HEK293 (cell line): ENCODE measurements around the gene PLEKHA6.

ENCODE experiments used
- CTCF ChIA-PET: fragments of 350-600 bp; formaldehyde crosslinking; extraction: SDS; loops from one replicate; lab custom pipeline; 2021; ENCODE audit warnings: antibody characterized with exemption; lab: Yijun Ruan, JAX
- POLR2A ChIA-PET: fragments of 300-600 bp; formaldehyde crosslinking; extraction: SDS; loops from one replicate; lab custom pipeline; 2020; ENCODE audit warnings: antibody characterized with exemption, inconsistent platforms; lab: Yijun Ruan, JAX
- H3K27ac ChIP-seq: fragments of 200-500 bp; sonication (Bioruptor generic); 2 replicates; pipeline ENCODE4 v1.5.1; 2014; ENCODE audit warnings: low read depth, low read length, control low read depth, inconsistent platforms; ENCODE audit errors: extremely low read depth
- H3K36me3 ChIP-seq, 2 experiments: fragments of 200-500 bp in 1 of 2; sonication (Bioruptor generic) in 1 of 2; 1 replicate in 1 of 2; 2 replicates in 1 of 2; pipeline ENCODE4 v1.5.1; 2014 to 2017; ENCODE audit warnings: inconsistent platforms in 2 of 2, low read length in 2 of 2; ENCODE audit not compliant: control insufficient read depth in 2 of 2, insufficient read depth in 1 of 2
- H3K4me1 ChIP-seq: fragments of 200-500 bp; sonication (Bioruptor generic); 2 replicates; pipeline ENCODE4 v1.5.1; 2014; ENCODE audit warnings: mild to moderate bottlenecking, low read length, inconsistent platforms; ENCODE audit not compliant: control insufficient read depth, insufficient read depth
- H3K4me3 ChIP-seq: 2 replicates; pipeline ENCODE4 v1.5.1; 2011; ENCODE audit warnings: low read depth, mild to moderate bottlenecking, control low read depth, low read length, moderate library complexity
- H3K9me3 ChIP-seq: fragments of 200-500 bp; sonication (Bioruptor generic); 2 replicates; pipeline ENCODE4 v1.5.1; 2014; ENCODE audit warnings: low read depth, low read length, inconsistent platforms; ENCODE audit not compliant: control insufficient read depth, insufficient read depth
- EGR2 ChIP-seq: fragments of 450-650 bp; formaldehyde crosslinking; IDR thresholded peaks from 2 replicates; pipeline ENCODE4 v1.5.1; 2016; ENCODE audit warnings: low read depth, missing biosample characterization, missing genetic modification characterization
- GLIS1 ChIP-seq: fragments of 450-650 bp; formaldehyde crosslinking; IDR thresholded peaks from 2 replicates; pipeline ENCODE4 v1.5.1; 2016; ENCODE audit warnings: missing biosample characterization, missing genetic modification characterization
- HOXA7 ChIP-seq: sonication (generic); formaldehyde crosslinking; IDR thresholded peaks from 2 replicates; pipeline ENCODE4 v1.8.1; 2022; ENCODE audit warnings: missing genetic modification reagents, borderline replicate concordance
- HOXD13 ChIP-seq: sonication (generic); formaldehyde crosslinking; IDR thresholded peaks from 2 replicates; pipeline ENCODE4 v1.8.0; 2022; ENCODE audit warnings: missing genetic modification reagents, borderline replicate concordance
- KLF9 ChIP-seq: fragments of 450-650 bp; formaldehyde crosslinking; IDR thresholded peaks from 2 replicates; pipeline ENCODE4 v1.5.1; 2016; ENCODE audit warnings: missing biosample characterization, missing genetic modification characterization, low read depth
- SCRT1 ChIP-seq: fragments of 450-650 bp; formaldehyde crosslinking; IDR thresholded peaks from 2 replicates; pipeline ENCODE4 v1.5.1; 2016; ENCODE audit warnings: missing biosample characterization, missing genetic modification characterization, borderline replicate concordance
- SCRT2 ChIP-seq: fragments of 450-650 bp; formaldehyde crosslinking; IDR thresholded peaks from 2 replicates; pipeline ENCODE4 v1.5.1; 2016; ENCODE audit warnings: missing biosample characterization, missing genetic modification characterization
- SETDB1 ChIP-seq: IDR thresholded peaks from one replicate; pipeline ENCODE4 v1.6.1; 2017; ENCODE audit warnings: mild to moderate bottlenecking, low read length, moderate library complexity, mixed read lengths; ENCODE audit not compliant: insufficient read length
- ZBTB21 ChIP-seq: fragments of 450-650 bp; formaldehyde crosslinking; IDR thresholded peaks from 2 replicates; pipeline ENCODE4 v1.5.1; 2017; ENCODE audit warnings: missing biosample characterization, missing genetic modification characterization
- ZBTB7A ChIP-seq: fragments of 450-650 bp; formaldehyde crosslinking; IDR thresholded peaks from 2 replicates; pipeline ENCODE4 v1.5.1; 2016; ENCODE audit warnings: low read depth, missing biosample characterization, missing genetic modification characterization
- ZFHX2 ChIP-seq: fragments of 450-650 bp; formaldehyde crosslinking; conservative IDR thresholded peaks from 2 replicates; pipeline ENCODE4 v1.5.1; 2016; ENCODE audit warnings: missing biosample characterization, missing genetic modification characterization
- ZFP37 ChIP-seq: fragments of 450-650 bp; formaldehyde crosslinking; IDR thresholded peaks from 2 replicates; pipeline ENCODE4 v1.5.1; 2016; ENCODE audit warnings: missing biosample characterization, missing genetic modification characterization
- ZIC2 ChIP-seq: fragments of 450-650 bp; formaldehyde crosslinking; IDR thresholded peaks from 2 replicates; pipeline ENCODE4 v1.5.1; 2016; ENCODE audit warnings: missing biosample characterization, missing genetic modification characterization
- ZNF155 ChIP-seq: fragments of 450-650 bp; formaldehyde crosslinking; IDR thresholded peaks from 2 replicates; pipeline ENCODE4 v1.5.1; 2016; ENCODE audit warnings: missing biosample characterization, missing genetic modification characterization
- ZNF2 ChIP-seq: fragments of 450-650 bp; formaldehyde crosslinking; IDR thresholded peaks from 2 replicates; pipeline ENCODE4 v1.5.1; 2016; ENCODE audit warnings: missing biosample characterization, missing genetic modification characterization
- ZNF423 ChIP-seq: fragments of 450-650 bp; formaldehyde crosslinking; IDR thresholded peaks from 2 replicates; pipeline ENCODE4 v1.5.1; 2016; ENCODE audit warnings: missing biosample characterization, missing genetic modification characterization
- ZNF521 ChIP-seq: fragments of 450-650 bp; formaldehyde crosslinking; IDR thresholded peaks from 2 replicates; pipeline ENCODE4 v1.5.1; 2017; ENCODE audit warnings: missing biosample characterization, mild to moderate bottlenecking, missing genetic modification characterization
- ZNF561 ChIP-seq: fragments of 450-650 bp; IDR thresholded peaks from 2 replicates; pipeline ENCODE4 v1.5.1; 2018; ENCODE audit warnings: missing biosample characterization, missing genetic modification characterization, borderline replicate concordance
- ZNF621 ChIP-seq: fragments of 450-650 bp; formaldehyde crosslinking; IDR thresholded peaks from 2 replicates; pipeline ENCODE4 v1.5.1; 2017; ENCODE audit warnings: missing biosample characterization, missing genetic modification characterization
- ZNF654 ChIP-seq: fragments of 450-650 bp; formaldehyde crosslinking; IDR thresholded peaks from 2 replicates; pipeline ENCODE4 v1.5.1; 2016; ENCODE audit warnings: low read depth, missing biosample characterization, missing genetic modification characterization
- ZNF660 ChIP-seq: fragments of 450-650 bp; IDR thresholded peaks from 2 replicates; pipeline ENCODE4 v1.5.1; 2018; ENCODE audit warnings: missing biosample characterization, mild to moderate bottlenecking, missing genetic modification characterization
- ZNF677 ChIP-seq: fragments of 450-650 bp; IDR thresholded peaks from 2 replicates; pipeline ENCODE4 v1.5.0; 2018; ENCODE audit warnings: missing biosample characterization, mild to moderate bottlenecking, missing genetic modification characterization, moderate library complexity
- ZNF830 ChIP-seq: fragments of 450-650 bp; IDR thresholded peaks from 2 replicates; pipeline ENCODE4 v1.5.0; 2018; ENCODE audit warnings: missing biosample characterization, missing genetic modification characterization, low read depth, mild to moderate bottlenecking, moderate library complexity
- ZSCAN30 ChIP-seq: fragments of 450-650 bp; IDR thresholded peaks from 2 replicates; pipeline ENCODE4 v1.5.1; 2018; ENCODE audit warnings: missing biosample characterization, mild to moderate bottlenecking, missing genetic modification characterization, moderate library complexity
- ZXDB ChIP-seq: fragments of 450-650 bp; formaldehyde crosslinking; IDR thresholded peaks from 2 replicates; pipeline ENCODE4 v1.5.1; 2016; ENCODE audit warnings: missing biosample characterization, missing genetic modification characterization
- TF ChIP-seq, protein P1 (sequence below): fragments of 450-650 bp; formaldehyde crosslinking; IDR thresholded peaks from 2 replicates; pipeline ENCODE4 v1.5.1; 2016; ENCODE audit warnings: missing biosample characterization, missing genetic modification characterization
- TF ChIP-seq, protein P2 (sequence below): fragments of 450-650 bp; formaldehyde crosslinking; IDR thresholded peaks from 2 replicates; pipeline ENCODE4 v1.5.1; 2016; ENCODE audit warnings: missing biosample characterization, missing genetic modification characterization

PLEKHA6 gene

DNA sequence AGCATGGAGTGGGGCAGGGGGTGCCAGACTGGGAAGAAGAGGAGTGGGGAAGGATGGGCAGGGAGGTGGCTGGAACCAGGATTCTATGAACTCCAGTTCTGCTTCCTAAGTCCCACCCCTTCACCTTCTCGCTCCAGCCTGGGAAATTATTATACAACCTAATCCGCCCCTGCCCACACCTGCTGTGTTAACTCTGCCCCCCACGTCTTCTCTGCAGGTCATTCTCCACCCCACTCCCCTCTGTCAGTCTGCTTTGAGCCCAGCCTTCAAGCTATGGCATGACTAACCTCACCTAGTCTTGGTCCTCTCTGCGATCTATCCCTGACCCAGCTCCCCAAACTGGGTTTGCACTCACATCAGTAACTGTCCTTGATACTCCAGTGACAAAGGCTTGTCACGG, 99.9 kb downstream of the PLEKHA6 start:
- TF ChIP-seq EGR2 (tag by site-specific recombination), result peak; percentile 65
- peak; percentile 47; the same call in 1 of the 2 replicates for TF ChIP-seq GLIS1
- TF ChIP-seq ZIC2 (tag by site-specific recombination), result peak; percentile 84
- TF ChIP-seq ZFP37, result no peak
- Histone ChIP-seq H3K4me3 (no peak overlapping the region), H3K27ac (no peak overlapping the region), H3K36me3 (peaks cover 0 to 7% of the 10 kb centered on the region in 2 experiments; a peak in 1 of 3 replicates), H3K9me3 (no peaks in the 10 kb centered on the region), H3K4me1 (peaks cover 7% of the 10 kb centered on the region; the same call in 1 of the 2 replicates)
- ChIA-PET CTCF (interaction anchor here (0.7 to 8.1 kb wide), 7 partner anchors 16 to 102 kb away, joined by 3 to 164 read pairs (median 10); partner anchors contain the start of gene PLEKHA6), POLR2A (no interaction called here)

DNA sequence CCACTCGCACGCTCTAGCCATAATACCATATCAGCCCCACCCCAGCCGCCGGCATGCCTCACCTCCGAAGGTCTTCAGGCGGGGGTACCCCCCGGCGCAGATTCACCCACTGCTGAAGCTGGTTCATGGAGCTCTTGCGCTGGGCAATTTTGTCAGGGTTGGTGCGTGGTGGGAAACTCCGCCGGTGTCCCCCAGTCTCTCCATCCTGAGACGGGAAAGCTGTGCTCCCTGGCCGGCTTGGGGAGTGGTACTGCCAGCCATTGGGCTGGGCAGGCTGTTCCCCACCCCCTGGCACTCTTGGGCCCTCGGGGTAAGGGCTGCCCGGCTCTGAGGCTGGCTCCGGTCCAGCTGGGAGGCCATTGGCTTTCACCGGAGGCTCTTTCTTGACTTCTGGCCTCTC, 100.5 kb downstream of the PLEKHA6 start:
- H3K9me3 ChIP-seq, result no peaks in the 10 kb centered on the region
- no peak overlapping the region for H3K4me3 ChIP-seq
- H3K4me1 ChIP-seq, result peaks cover 8% of the 10 kb centered on the region; the same call in 1 of the 2 replicates
- no peak for TF ChIP-seq ZNF155 (tag by site-specific recombination)
- TF ChIP-seq, protein P1, sequence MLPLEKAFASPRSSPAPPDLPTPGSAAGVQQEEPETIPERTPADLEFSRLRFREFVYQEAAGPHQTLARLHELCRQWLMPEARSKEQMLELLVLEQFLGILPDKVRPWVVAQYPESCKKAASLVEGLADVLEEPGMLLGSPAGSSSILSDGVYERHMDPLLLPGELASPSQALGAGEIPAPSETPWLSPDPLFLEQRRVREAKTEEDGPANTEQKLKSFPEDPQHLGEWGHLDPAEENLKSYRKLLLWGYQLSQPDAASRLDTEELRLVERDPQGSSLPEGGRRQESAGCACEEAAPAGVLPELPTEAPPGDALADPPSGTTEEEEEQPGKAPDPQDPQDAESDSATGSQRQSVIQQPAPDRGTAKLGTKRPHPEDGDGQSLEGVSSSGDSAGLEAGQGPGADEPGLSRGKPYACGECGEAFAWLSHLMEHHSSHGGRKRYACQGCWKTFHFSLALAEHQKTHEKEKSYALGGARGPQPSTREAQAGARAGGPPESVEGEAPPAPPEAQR (tag by site-specific recombination), result no peak
- TF ChIP-seq ZBTB21 (tag by site-specific recombination), result no peak
- no peak for TF ChIP-seq ZBTB7A (tag by site-specific recombination)
- no peak for TF ChIP-seq HOXA7 (CRISPR knock-in tag)
- no peak for TF ChIP-seq ZNF521 (tag by site-specific recombination)
- TF ChIP-seq SETDB1, result no peak
- CTCF ChIA-PET, result interaction anchor here (0.5 to 8.1 kb wide), 27 partner anchors 9 to 716 kb away, joined by 3 to 164 read pairs (median 7); partner anchors contain the start of gene PLEKHA6
- POLR2A ChIA-PET, result no interaction called here
- peaks cover 0 to 7% of the 10 kb centered on the region in 2 experiments; a peak in 1 of 3 replicates for H3K36me3 ChIP-seq
- H3K27ac ChIP-seq, result no peak overlapping the region

DNA sequence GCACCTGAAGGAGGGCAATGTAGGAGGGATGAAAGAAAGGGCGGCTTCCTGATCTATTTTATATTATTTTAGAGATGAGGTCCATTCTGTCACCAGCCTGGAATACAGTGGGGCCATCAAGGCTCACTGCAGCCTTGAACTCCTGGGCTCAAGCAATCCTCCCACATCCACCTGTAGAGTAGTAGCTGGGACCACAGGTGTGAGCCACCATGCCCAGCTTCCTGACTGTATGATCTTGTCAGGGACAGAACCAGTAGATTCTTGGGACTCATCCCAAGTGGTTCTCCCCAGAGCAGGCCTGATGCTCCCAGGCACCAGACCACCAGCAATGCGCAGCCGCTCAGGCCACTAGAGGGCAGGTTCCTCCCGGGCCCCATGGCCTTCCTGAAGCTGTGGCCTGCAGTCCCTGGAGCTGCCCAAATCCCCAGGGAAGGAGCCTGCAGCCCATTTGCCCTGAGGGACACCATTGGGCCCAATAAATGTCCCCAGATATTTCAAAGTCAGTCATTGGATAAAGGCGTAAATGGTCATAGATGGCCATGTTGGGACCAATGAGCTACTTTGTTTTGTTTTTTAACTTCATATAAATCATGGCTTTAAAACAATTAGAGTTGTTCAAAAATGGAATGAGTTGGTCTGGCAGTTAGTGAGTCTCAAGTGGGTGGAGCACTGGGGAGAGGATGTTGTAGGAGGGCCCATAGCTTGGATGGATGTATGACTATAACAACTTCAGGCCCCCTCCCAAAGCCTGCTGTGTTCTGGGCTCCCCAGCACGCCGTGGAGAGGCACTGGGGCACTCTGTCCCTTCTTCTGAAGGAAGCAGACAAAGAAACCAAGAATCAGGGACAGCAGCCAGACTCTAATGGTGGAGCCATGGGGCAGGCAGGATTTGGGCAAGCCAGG, 101.3 kb downstream of the PLEKHA6 start:
- H3K4me1 ChIP-seq, result peaks cover 8% of the 10 kb centered on the region; the same call in 1 of the 2 replicates
- ChIA-PET CTCF (interaction anchor here (0.5 to 8.1 kb wide), 42 partner anchors 10 to 717 kb away, joined by 3 to 164 read pairs (median 5); partner anchors contain the start of gene PLEKHA6), POLR2A (no interaction called here)
- H3K36me3 ChIP-seq, result peaks cover 0 to 7% of the 10 kb centered on the region in 2 experiments; a peak in 1 of 3 replicates
- H3K4me3 ChIP-seq, result no peak overlapping the region
- H3K27ac ChIP-seq, result no peak overlapping the region
- H3K9me3 ChIP-seq, result no peaks in the 10 kb centered on the region
- no peak for TF ChIP-seq ZNF621 (tag by site-specific recombination)
- peak; percentile 46 for TF ChIP-seq GLIS1
- TF ChIP-seq SCRT2 (tag by site-specific recombination), result peak; percentile 78
- TF ChIP-seq ZNF660 (tag by site-specific recombination), result peak; percentile 50; the same call in 1 of the 2 replicates
- TF ChIP-seq ZNF677 (tag by site-specific recombination), result no peak
- peak; percentile 25; the same call in 1 of the 2 replicates for TF ChIP-seq ZFHX2 (tag by site-specific recombination)
- TF ChIP-seq ZSCAN30 (tag by site-specific recombination), result peak; percentile 64; the same call in 1 of the 2 replicates
- peak; percentile 75; the same call in 1 of the 2 replicates for TF ChIP-seq ZNF423 (tag by site-specific recombination)
- TF ChIP-seq SCRT1 (tag by site-specific recombination), result peak; percentile 53; the same call in 1 of the 2 replicates
- TF ChIP-seq ZFP37, result 0 out of 2 replicates have a peak, but pooled peaks have one; percentile 47
- no peak for TF ChIP-seq ZNF830 (tag by site-specific recombination)
- TF ChIP-seq ZNF561, result 0 out of 2 replicates have a peak, but pooled peaks have one; percentile 54
- 0 out of 2 replicates have a peak, but pooled peaks have one; percentile 29 for TF ChIP-seq ZXDB (tag by site-specific recombination)
- peak; percentile 72 for TF ChIP-seq ZNF654 (tag by site-specific recombination)
- no peak for TF ChIP-seq KLF9 (tag by site-specific recombination)
- TF ChIP-seq, protein P2, sequence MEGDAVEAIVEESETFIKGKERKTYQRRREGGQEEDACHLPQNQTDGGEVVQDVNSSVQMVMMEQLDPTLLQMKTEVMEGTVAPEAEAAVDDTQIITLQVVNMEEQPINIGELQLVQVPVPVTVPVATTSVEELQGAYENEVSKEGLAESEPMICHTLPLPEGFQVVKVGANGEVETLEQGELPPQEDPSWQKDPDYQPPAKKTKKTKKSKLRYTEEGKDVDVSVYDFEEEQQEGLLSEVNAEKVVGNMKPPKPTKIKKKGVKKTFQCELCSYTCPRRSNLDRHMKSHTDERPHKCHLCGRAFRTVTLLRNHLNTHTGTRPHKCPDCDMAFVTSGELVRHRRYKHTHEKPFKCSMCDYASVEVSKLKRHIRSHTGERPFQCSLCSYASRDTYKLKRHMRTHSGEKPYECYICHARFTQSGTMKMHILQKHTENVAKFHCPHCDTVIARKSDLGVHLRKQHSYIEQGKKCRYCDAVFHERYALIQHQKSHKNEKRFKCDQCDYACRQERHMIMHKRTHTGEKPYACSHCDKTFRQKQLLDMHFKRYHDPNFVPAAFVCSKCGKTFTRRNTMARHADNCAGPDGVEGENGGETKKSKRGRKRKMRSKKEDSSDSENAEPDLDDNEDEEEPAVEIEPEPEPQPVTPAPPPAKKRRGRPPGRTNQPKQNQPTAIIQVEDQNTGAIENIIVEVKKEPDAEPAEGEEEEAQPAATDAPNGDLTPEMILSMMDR (tag by site-specific recombination), result peak; percentile 73
- 0 out of 2 replicates have a peak, but pooled peaks have one; percentile 22 for TF ChIP-seq ZNF2
- no peak for TF ChIP-seq HOXD13 (CRISPR knock-in tag)
